Esophagus muscularis mucosa (tissue), 4 donors: ENCODE results near the gene NAT9.

Experiments used
- CTCF ChIP-seq, 3 experiments: fragments of 200-600 bp in 2 of 3; fragments of 450-650 bp in 1 of 3; sonication (generic) in 2 of 3; IDR thresholded peaks; one replicate each; pipeline ENCODE4 v1.5.1; 2017 to 2019; ENCODE audit warnings: antibody characterized with exemption in 3 of 3, mild to moderate bottlenecking in 2 of 3, moderate library complexity in 1 of 3
- EP300 ChIP-seq: sonication (generic); formaldehyde crosslinking; IDR thresholded peaks from one replicate; pipeline ENCODE4 v1.6.1; 2017; ENCODE audit warnings: antibody characterized with exemption
- POLR2A ChIP-seq: fragments of 450-650 bp; IDR thresholded peaks from one replicate; pipeline ENCODE4 v1.6.1; 2017; ENCODE audit warnings: antibody characterized with exemption, moderate library complexity, mild to moderate bottlenecking, low read depth
- POLR2AphosphoS5 ChIP-seq, 2 donors: sonication (generic); formaldehyde crosslinking; IDR thresholded peaks; one replicate each; pipeline ENCODE4 v1.6.1; 2017; ENCODE audit warnings: antibody characterized with exemption in 2 of 2

- no peak for TF ChIP-seq CTCF (IDR thresholded peaks at IDR 0.05)
- TF ChIP-seq POLR2AphosphoS5 (IDR thresholded peaks at IDR 0.05), result no peak
- no peak for TF ChIP-seq EP300
- no peak for TF ChIP-seq POLR2A
Observed at GRCh38 chr17:74767111-74767516, 9.0 kb downstream of the NAT9 start.
